Activated T-cell treated with anti-CD3 and anti-CD28 coated beads, Interleukin-2, amount 50 U/mL, for 4 hours (primary cell): ENCODE data around the gene GPX6. TPM values are rescaled to one million over a fixed set of nuclear protein-coding genes. Genes with fewer than 3 reads are reported as not detected.
A peak's percentile ranks its signal among the peaks of the same experiment; 100 is the strongest.
"Not testable (repeated sequence)": the region's sequence is repeated elsewhere in the genome, so short reads cannot be mapped to it uniquely, and the experiment has no call there.

Experiments used
- ATAC-seq, 2 donors: fragments of 200-7000 bp; cut with Tn5 transposase; one replicate each; pipeline ENCODE4 v1.10.0; 2021
- DNase-seq: peaks from one replicate; pipeline ENCODE4 v3.0.0-alpha.2; 2020
- H3K27me3 Mint-ChIP-seq: one replicate; pipeline ENCODE4 v1.8.0; 2021; ENCODE audit warnings: low read depth, mixed read lengths
- H3K36me3 Mint-ChIP-seq: one replicate; pipeline ENCODE4 v1.8.0; 2022; ENCODE audit warnings: mixed read lengths; ENCODE audit not compliant: insufficient read depth
- H3K4me1 Mint-ChIP-seq: one replicate; pipeline ENCODE4 v1.8.0; 2021; ENCODE audit warnings: low read depth, mixed read lengths
- H3K4me3 Mint-ChIP-seq: one replicate; pipeline ENCODE4 v1.8.0; 2021; ENCODE audit warnings: mild to moderate bottlenecking, moderate library complexity, mixed read lengths
- H3K9me3 Mint-ChIP-seq: one replicate; pipeline ENCODE4 v1.8.0; 2021; ENCODE audit warnings: mixed read lengths
- total RNA-seq, 3 donors: library from RNA; stranded (reverse); gene quantifications; one replicate each; pipeline ENCODE4 v1.2.1, GENCODE V29; 2021

Gene GPX6
- total RNA-seq, 3 donors from 2014 or later, result not detected

DNA sequence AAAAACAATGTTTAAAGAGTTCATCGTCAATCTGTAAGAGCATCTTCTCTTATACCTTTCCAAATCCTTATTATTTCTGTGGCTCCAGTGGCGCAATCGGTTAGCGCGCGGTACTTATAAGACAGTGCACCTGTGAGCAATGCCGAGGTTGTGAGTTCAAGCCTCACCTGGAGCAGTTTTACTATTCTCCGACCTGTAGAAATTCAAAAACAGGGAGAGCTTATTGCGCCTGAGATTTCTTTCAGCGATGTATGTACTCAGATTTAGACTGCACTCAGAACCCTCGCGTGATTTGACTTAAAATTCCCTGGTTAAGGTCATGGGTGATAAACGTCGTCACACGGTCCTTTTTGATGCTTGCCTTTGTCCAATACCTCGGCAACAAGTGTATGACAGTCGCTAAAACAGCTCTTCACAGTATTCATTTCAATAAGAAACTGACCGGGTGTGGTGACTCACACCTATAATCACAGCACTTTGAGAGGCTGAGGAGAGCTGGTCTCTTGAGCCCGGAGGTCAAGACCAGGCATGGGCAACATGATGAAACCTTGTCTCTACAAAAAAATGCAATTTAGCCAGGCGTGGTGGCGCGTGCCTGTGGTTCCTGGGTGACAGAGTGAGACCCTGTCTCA, 22.0 kb upstream of the GPX6 start:
- ATAC-seq (peak; percentile 38 to 64), DNase-seq (peak; percentile 9)
- Mint-ChIP-seq H3K9me3 (peaks cover 12% of the 10 kb centered on the region), H3K27me3 (peaks cover 37% of the 10 kb centered on the region), H3K4me3 (peak overlapping the region; percentile 52), H3K4me1 (peaks cover 6% of the 10 kb centered on the region), H3K36me3 (no peaks in the 10 kb centered on the region)

DNA sequence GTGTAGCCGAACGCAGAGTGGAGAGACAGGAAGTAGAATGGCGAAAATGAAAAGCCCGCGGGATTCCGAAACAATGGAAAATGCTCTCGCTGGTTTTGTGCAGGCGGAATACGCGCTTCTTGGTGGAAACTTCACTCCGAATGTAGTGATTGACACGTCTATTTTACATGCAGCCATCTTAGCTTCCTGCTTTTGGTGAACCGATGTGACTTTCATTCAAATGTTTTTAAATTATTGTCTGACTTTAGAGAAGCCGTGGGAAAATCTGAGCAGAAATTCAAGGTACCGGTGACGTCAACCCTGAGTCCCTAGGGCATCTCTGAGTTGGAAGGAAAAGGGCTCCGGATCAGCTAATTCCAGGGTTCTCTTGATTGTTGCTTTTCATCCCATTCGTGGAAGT, 21.5 kb upstream of the GPX6 start:
- Mint-ChIP-seq H3K4me3 (peak overlapping the region; percentile 52), H3K9me3 (peaks cover 8% of the 10 kb centered on the region), H3K27me3 (peaks cover 31% of the 10 kb centered on the region), H3K36me3 (no peaks in the 10 kb centered on the region), H3K4me1 (peaks cover 5% of the 10 kb centered on the region)
- DNase-seq (no peak), ATAC-seq (no peak)

DNA sequence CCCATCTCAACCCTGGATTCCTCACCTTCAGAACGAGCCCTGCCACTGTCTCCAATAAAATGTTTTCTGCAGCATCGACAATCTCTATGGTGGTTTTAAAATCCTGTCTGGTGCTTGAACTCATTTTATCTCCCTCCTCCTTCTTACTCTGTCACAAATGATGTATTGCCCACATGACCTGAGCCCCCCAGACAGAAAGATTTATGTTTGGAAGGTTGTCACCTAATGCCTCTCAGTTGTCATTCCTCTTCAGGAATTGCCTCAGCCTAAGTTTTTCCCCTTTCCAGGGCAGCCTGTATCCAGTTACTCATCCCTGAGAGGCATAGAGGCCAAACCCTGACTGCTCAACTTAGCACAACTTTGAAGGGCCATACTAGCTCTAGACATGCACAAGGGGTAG, 19.3 kb upstream of the GPX6 start:
- no peaks in the 10 kb centered on the region for H3K36me3 Mint-ChIP-seq
- H3K4me1 Mint-ChIP-seq, result peaks cover 5% of the 10 kb centered on the region
- no peak for ATAC-seq
- DNase-seq, result no peak
- no peaks in the 10 kb centered on the region for H3K9me3 Mint-ChIP-seq
- H3K4me3 Mint-ChIP-seq, result no peak overlapping the region
- H3K27me3 Mint-ChIP-seq, result peaks cover 34% of the 10 kb centered on the region

DNA sequence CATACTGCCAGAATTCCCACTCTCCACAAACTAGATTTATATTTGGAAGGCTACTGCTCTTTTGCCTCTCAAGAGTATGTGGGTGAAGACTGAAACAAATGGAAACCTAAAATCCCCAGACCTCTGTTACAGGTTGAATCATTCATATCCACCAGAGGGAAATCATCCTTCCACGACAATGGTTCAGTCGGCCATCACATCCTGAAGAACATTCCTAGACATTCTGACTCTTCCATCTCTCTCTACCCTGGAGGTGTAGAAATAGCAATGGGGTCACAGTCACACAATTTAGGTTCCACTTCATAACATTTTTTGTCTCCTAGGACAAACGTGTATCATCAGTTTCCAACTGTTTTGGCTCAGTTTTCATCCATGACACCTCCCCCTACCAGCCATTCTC, 18.7 kb upstream of the GPX6 start:
- DNase-seq (no peak), ATAC-seq (no peak)
- Mint-ChIP-seq H3K36me3 (no peaks in the 10 kb centered on the region), H3K4me3 (no peak overlapping the region), H3K4me1 (peaks cover 5% of the 10 kb centered on the region), H3K27me3 (peaks cover 34% of the 10 kb centered on the region), H3K9me3 (no peaks in the 10 kb centered on the region)

DNA sequence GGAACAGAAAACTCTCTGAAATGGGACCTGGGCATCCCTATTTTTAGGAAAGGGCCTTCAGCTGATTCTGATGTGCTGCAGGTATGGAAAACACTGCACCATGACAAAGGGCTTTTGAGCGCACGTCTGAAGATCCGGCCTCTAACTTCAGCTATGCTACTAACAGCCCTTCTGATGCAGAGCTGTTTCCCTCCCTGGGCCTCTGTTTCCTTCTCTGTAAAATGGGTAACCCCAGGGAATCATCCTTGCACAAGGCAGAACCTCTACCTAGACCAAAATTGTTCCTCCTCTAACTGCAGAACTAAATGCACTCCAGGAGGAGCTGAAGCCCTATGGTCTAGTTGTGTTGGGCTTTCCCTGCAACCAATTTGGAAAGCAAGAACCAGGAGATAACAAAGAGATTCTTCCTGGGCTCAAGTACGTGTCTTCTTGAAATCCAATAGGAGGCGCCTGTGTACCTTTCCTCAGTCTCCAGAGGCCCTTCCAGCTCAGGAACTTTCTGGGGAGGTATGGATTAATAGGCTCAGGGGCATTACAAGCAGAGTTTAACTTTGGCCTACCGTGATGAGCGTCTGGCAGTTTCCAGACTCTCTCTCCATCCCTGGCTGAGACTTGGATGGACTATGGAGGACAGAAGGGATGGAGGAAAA, 16.0 kb upstream of the GPX6 start:
- Mint-ChIP-seq H3K9me3 (no peaks in the 10 kb centered on the region), H3K4me1 (peaks cover 2% of the 10 kb centered on the region), H3K36me3 (no peaks in the 10 kb centered on the region), H3K4me3 (no peak overlapping the region), H3K27me3 (peaks cover 33% of the 10 kb centered on the region)
- ATAC-seq (no peak), DNase-seq (no peak)

DNA sequence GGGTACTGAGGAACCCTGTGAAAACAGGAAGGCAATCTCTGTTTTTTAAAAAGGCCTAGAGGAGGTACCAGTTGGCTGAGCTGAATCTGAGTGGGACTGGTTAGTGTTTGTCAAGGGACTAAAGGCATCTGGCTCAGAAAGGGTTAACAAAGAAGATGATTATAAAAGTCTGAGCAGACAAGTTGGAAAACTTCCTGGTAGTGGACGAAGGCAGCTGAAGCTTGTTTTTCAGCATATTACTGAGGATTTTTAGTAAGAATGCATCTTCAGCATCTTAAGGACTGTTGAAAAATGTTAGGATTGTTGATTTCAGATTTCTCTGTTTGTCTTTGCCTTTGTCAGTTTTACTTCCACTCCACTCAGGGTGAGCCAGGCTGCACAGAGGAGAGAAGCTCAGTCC, 15.2 kb upstream of the GPX6 start:
- DNase-seq, result no peak
- ATAC-seq, result no peak
- H3K9me3 Mint-ChIP-seq, result no peaks in the 10 kb centered on the region
- H3K36me3 Mint-ChIP-seq, result no peaks in the 10 kb centered on the region
- H3K27me3 Mint-ChIP-seq, result peaks cover 31% of the 10 kb centered on the region
- no peak overlapping the region for H3K4me3 Mint-ChIP-seq
- peaks cover 3% of the 10 kb centered on the region for H3K4me1 Mint-ChIP-seq

DNA sequence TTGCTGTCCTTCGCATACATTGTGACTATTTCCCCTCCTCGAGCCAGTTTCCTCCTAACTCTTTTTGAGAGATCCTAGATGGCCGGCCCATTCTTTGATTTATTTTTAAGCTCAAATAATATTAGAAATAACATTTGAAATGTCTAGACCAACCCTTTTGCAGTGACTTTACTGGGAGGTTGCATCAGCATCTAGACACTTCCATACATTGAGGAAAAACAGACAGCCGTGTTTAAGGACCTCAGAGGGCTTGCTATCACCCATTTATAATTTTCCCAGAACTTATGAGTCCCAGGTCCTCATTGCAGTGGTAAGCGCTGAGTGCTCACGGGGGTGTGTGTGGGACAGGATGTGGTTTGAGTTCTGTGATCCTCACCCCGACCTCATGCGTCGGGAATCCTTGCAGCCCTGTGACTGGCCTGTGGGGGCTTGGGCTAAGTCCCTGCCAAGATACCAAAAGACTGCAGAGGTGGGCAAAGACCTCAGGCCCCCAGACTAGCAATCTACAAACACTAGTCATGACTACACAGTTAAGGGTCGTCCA, 10.0 kb upstream of the GPX6 start, which contains the start of gene GPX5:
Gene GPX5, plus strand, starts transcription at position 386 of the 544 bp plus-strand sequence. Its CDS starts 133 bp downstream, at position 519.
- Mint-ChIP-seq H3K36me3 (no peaks in the 10 kb centered on the region), H3K4me1 (peaks cover 30% of the 10 kb centered on the region), H3K9me3 (no peaks in the 10 kb centered on the region), H3K4me3 (no peak within 1 kb of the TSS), H3K27me3 (peaks cover 33% of the 10 kb centered on the region)
- DNase-seq (no peak), ATAC-seq (peak; percentile 59 to 62)

DNA sequence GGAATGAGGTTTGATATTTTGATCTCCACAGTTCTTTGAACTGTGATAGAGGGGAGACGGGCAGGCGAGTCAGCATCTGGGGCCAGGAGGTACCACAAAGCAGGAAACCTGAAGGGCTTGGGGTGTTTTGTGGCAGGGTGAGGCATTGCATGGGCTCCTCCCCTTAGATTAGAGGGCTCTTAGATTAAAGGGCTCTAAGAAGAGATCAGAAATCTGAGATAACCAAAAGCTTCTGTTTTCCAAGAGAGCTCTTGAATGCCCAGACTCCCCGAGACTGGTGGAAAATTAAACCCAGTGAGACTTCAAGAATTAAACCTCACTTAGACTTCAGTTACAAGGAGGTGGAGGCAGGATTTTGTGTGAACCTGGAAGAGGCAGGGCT, 7.6 kb upstream of the GPX6 start:
- peaks cover 30% of the 10 kb centered on the region for H3K4me1 Mint-ChIP-seq
- DNase-seq (peak; percentile 18), ATAC-seq (peak; percentile 84 to 86)
- no peaks in the 10 kb centered on the region for H3K36me3 Mint-ChIP-seq
- H3K4me3 Mint-ChIP-seq, result peak overlapping the region; percentile 10
- no peaks in the 10 kb centered on the region for H3K9me3 Mint-ChIP-seq
- peaks cover 27% of the 10 kb centered on the region for H3K27me3 Mint-ChIP-seq

DNA sequence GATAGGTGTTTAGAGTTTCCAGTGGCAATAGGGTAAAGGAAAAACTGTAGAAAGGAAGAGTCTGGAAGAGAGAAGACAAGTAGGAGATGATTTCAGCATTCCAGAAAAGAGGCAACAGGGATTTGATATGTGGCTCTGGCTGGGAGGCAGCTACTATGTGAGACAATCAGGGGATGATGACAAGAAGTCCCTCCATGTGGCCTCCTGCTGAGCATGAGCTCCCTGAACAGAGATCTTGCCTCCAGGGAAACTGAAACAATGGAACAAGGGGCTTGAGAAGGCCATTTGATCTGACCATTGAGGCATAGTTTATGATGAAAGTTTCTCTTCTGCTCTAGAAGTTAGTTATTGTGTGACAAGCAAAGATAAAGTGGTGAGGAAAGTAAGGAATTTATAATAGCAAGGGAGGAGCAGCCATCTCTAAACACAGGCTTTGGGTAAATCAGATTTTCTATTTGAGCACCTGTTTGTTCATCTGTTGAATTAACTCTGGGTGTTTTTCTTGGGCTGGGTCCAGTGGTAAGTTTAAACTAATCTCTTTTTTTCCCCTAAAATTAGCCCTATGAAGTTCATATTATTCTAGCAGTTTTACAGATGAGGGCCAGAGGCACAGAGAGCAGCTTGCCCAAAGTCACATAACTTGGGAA, 7.1 kb upstream of the GPX6 start:
- Mint-ChIP-seq H3K4me1 (peaks cover 30% of the 10 kb centered on the region), H3K4me3 (no peak overlapping the region), H3K36me3 (no peaks in the 10 kb centered on the region), H3K9me3 (no peaks in the 10 kb centered on the region), H3K27me3 (peaks cover 22% of the 10 kb centered on the region)
- ATAC-seq (no peak), DNase-seq (no peak)

DNA sequence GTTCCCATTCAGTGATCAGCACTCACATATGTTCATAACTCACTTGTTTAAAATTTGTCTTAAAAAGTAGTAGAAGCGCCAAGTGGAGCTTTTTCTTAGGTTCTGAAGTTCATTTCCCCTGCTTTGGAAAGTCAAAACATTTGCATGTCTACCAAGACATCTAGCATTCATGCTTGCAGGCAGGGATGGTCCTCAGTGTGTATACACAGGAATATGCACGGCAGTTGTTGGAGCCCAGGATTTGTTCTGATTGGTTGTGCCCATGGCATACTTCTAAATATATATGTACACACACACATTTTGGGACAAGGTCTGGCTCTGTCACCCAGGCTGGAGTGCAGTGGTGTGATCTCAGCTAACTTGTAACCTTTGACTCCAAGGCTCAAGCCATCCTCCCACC, 2.4 kb upstream of the GPX6 start:
- H3K4me3 Mint-ChIP-seq, result no peak overlapping the region
- ATAC-seq (no peak), DNase-seq (no peak)
- no peaks in the 10 kb centered on the region for H3K9me3 Mint-ChIP-seq
- no peaks in the 10 kb centered on the region for H3K36me3 Mint-ChIP-seq
- H3K27me3 Mint-ChIP-seq, result peaks cover 20% of the 10 kb centered on the region
- H3K4me1 Mint-ChIP-seq, result peaks cover 9% of the 10 kb centered on the region

DNA sequence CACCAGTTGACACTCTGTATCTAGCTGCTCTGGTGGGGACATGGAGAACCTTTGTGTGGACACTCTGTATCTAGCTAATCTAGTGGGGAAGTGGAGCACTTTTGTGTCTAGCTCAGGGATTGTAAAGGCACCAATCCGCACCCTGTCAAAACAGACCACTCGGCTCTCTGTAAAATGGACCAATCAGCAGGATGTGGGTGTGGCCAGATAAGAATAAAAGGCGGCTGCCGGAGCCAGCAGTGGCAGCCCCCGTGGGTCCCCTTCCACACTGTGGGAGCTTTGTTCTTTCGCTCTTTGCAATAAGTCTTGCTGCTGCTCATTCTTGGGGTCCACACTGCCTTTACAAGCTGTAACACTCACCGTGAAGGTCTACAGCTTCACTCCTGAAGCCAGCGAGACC, 3.2 kb downstream of the GPX6 start:
- H3K9me3 Mint-ChIP-seq, DNase-seq, H3K4me3 Mint-ChIP-seq, H3K36me3 Mint-ChIP-seq, H3K4me1 Mint-ChIP-seq, ATAC-seq: not testable (repeated sequence)
- H3K27me3 Mint-ChIP-seq, result peaks cover 13% of the 10 kb centered on the region

DNA sequence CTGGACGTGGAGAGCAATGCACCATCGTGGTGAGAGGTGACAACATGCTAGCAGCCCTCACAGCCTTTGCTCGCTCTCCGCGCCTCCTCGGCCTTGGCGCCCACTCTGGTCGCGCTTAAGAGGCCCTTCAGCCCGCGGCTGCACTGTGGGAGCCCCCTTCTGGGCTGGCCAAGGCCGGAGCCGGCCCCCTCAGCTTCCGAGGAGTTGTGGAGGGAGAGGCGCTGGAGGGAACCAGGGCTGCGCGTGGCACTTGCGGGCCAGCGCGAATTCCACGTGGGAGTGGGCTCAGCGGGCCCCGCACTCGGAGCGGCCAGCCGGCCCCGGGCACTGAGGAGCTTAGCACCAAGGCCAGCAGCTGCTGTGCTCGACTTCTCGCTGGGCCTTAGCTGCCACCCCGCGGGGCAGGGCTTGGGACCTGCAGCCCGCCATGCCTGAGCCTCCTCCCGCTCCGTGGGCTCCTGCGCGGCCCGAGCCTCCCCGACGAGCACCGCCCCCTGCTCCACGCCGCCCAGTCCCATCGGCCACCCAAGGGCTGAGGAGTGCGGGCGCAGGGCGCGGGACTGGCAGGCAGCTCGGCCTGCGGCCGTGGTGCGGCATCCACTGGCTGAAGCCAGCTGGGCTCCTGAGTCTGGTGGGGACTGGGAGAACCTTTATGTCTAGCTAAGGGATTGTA, 3.8 kb downstream of the GPX6 start:
- peaks cover 11% of the 10 kb centered on the region for H3K4me1 Mint-ChIP-seq
- ATAC-seq, result no peak
- no peaks in the 10 kb centered on the region for H3K36me3 Mint-ChIP-seq
- H3K9me3 Mint-ChIP-seq, result no peaks in the 10 kb centered on the region
- peaks cover 13% of the 10 kb centered on the region for H3K27me3 Mint-ChIP-seq
- DNase-seq, result no peak
- H3K4me3 Mint-ChIP-seq, result no peak overlapping the region

DNA sequence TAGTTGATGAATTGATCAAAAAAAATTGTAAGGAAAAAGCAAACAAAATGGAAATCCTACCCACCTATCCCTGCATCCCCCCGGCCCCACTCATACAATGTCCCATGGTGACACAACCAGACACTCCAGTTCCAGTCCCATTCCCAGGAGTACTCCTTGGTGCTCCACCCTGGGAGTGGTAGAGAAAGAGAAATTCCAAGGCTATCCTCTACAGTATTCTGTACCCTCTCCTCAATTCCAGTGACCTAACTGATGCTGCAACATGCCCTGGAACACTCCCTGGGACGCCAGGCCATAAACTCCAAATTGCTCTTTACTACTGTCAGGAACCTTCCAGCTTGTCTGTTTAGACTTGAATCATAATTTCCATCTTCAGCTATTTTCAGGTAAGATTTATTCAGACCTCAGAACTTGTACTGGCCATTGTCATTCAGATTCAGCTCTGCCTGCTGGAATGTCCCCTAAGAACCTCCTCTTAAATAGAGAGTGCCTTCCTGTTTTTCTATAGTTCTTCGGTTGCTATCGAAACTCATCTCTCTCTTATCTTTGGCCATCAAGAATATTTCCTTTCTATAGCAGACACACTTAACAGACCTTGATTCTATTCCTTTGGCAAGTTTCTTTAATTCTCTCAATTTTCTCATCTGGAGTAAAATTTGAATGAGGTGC, 8.7 kb downstream of the GPX6 start:
- Mint-ChIP-seq H3K36me3 (no peaks in the 10 kb centered on the region), H3K4me1 (peaks cover 15% of the 10 kb centered on the region), H3K4me3 (no peak overlapping the region), H3K27me3 (peaks cover 3% of the 10 kb centered on the region), H3K9me3 (no peaks in the 10 kb centered on the region)
- DNase-seq (no peak), ATAC-seq (no peak)

DNA sequence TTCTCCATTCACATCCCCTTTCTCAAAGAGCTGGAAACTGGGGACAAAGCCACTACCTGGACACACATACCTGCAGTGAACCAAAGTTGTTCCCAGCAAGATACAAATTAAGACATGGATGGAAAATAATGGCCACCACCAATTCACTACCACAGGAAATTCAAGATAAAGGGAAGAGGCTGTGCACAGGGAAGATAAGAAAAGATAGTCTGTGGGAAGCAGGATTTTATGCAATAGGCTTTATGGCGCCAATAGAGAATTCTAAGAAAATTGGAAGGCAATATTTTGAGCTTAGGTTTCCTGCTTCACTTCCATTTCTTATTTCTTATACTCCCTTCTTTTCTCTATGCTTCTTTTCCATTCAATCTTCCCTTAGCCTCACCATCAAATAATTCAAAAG, 9.9 kb downstream of the GPX6 start:
- peaks cover 15% of the 10 kb centered on the region for H3K4me1 Mint-ChIP-seq
- peaks cover 3% of the 10 kb centered on the region for H3K27me3 Mint-ChIP-seq
- DNase-seq, result no peak
- no peaks in the 10 kb centered on the region for H3K9me3 Mint-ChIP-seq
- H3K4me3 Mint-ChIP-seq, result no peak overlapping the region
- H3K36me3 Mint-ChIP-seq, result no peaks in the 10 kb centered on the region
- no peak for ATAC-seq
